Stimulated activated CD8-positive, alpha-beta memory T cell treated with anti-CD3 and anti-CD28 coated beads, Interleukin-2, amount 100 ng/mL, for 48 hours (primary cell): ENCODE results near the gene SZT2.
A peak's percentile ranks its signal among the peaks of the same experiment; 100 is the strongest.
"Not testable (repeated sequence)": the region's sequence is repeated elsewhere in the genome, so short reads cannot be mapped to it uniquely, and the experiment has no call there.

ENCODE experiments used
- DNase-seq, 2 donors: peaks; one replicate each; pipeline ENCODE4 v3.0.0-alpha.2; 2020; ENCODE audit warnings: low read depth in 2 of 2

SZT2 gene

DNA sequence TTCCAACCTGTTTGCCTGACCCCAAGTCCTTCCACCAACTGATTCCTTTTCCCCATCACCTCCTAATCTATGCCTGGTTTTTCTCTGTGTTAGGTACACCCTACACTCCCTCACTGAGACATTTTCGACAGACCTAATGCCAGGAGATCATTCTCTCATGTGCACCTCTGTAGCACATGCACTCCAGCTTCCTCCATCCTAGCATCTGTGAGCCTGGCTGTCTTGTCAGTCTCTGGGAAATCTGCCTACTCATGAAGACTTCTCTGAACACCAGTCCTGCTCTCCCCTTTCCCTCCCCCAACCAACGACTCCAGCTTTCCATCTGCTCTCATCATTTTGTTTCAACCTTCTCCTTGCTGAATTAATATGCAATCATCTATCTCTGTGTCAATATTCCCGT lies 1.1 kb upstream of the SZT2 start:
- no peak for DNase-seq

DNA sequence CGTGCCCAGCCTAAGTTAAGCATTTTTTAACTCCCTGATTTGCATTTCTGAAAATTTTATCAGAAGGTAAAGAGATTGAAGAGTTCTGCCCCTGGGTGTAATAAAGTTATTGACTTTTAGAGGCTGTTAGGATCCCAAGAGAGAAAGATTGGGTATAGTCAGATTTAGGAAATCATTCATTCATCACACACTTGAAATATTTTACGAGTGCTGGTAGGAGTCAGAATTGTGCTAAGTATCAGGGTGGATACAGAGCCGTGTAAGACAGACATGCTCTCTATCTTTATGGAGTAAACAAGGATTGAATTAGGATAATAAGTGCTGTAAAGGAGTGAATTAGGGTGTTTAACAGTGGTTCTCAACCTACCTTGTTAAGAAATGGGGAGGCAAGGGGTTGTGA lies 3.0 kb downstream of the SZT2 start:
- no peak for DNase-seq

DNA sequence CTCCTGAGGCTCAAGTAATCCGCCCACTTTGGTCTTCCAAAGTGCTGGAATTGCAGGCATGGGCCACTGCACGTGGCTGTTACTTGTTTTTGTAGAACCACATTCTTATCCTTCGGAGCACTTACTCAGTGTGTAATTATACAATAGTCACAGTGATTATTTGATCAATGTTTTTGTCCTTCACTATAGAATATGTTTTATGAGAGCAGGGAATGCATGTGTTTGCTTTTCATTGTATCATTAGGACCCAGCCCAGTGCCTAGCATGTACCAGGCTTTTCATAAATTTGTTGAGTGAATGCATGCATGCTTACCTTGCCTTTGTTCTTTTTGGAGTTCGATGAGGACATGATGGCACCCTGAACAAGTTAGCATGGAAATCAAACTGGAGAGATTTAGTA lies 5.8 kb downstream of the SZT2 start:
- no peak for DNase-seq

DNA sequence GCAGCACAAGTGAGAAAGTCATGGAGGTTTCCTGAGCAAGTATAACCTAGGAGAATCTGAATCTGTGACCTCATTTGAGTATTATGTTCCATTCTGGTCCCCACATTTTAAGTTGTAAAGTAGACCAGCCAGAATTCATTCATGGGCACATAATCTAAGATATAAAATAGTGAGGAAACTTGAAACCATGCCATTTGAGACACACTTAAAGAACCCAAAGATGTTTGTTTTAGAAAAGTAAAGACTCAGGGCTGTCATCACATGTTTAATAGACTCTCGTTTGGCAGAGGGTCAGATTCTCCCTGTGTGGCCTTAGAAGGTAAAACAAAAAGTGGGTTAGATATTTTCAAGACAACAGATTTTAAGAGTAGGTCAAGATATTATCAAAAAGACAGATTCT lies 6.4 kb downstream of the SZT2 start:
- no peak for DNase-seq

DNA sequence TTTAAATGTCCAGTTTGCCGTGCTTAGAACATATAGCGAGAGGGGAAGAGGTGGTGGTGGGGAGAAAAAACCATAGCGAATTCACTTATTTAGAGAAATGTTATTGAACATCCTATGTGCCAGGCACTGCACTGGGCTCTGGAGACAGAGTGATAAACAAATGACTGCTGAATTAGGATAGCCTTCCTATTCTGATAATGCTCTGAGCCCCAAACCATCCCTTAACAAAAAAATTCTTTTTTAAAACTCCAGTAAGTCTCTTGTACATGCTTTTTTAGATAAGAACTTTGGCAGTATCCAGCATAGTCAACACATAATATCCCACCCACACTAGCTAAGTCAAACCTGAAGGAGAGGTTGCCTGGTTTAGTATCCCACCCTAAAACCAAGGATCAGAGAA lies 8.5 kb downstream of the SZT2 start:
- no peak for DNase-seq

DNA sequence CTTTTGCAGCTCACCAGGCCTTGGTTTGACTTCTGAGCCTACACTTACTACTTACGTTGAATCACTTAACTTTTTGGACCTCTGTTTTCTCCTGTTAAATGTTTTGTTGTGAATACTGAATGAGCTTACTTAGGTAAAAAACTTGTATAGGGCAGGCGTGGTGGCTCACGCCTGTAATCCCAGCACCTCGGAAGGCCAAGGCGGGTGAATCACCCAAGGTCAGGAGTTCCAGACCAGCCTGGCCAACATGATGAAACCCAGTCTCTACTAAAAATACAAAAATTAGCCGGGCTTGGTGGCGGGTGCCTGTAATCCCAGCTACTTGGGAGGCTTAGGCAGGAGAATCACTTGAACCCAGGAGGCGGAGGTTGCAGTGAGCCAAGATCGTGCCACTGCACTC lies 10.7 kb downstream of the SZT2 start:
- DNase-seq: not testable (repeated sequence)

DNA sequence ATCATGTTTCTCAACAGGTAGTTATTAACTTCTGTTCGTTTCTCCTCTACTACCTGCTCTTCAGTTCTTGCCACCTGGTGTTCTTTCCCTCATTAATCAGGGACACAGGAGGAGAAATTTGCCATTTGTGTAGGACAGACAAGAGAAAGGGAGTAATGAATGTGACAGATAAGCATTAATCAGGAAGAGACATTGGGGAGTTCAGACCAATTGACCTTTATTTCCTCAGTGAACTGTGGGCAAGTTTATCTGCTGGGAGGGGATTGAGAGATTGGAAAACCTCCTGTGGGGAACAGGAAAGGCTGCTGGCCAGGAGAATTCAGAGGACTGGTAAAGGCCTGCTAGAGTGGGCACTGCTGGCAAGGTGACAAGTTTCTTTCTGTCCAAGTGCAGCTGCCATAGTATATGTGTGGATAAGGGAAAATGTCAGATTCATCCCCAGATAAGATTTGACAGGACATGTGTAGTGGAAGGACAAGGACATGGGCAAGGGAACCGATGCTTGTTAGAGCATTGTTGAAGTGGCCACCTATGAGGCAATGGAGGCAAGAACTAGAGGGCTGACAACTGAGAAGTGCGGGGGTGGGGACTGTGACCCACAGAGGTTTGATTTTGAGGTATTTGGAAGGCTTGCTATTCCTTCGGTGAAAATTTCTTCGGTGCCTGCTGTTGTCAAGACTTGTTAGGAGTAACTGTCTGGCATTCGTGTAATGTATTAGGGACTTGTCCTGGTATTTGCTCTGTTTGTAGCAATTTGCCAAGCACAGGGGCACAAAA lies 12.6 kb downstream of the SZT2 start:
- no peak for DNase-seq

DNA sequence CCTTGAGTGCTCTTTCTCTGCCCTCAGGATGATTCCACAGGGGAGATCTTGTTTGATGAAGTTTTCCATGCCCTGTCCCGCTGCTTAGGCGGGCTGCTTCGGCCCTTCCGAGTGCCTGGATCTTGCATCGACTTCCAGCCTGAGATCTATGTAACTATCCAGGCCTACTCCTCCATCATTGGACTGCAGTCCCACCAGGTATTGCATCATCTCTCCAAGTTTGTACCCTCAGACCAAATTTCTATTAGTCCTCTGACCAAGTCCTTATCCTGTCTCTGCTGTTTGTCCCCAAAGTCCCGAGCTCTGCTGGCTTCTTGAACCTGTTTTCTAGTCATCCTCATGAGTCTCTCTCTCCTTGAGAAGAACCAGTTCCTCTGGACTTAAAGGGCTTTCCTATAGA lies 14.7 kb downstream of the SZT2 start:
- no peak for DNase-seq

DNA sequence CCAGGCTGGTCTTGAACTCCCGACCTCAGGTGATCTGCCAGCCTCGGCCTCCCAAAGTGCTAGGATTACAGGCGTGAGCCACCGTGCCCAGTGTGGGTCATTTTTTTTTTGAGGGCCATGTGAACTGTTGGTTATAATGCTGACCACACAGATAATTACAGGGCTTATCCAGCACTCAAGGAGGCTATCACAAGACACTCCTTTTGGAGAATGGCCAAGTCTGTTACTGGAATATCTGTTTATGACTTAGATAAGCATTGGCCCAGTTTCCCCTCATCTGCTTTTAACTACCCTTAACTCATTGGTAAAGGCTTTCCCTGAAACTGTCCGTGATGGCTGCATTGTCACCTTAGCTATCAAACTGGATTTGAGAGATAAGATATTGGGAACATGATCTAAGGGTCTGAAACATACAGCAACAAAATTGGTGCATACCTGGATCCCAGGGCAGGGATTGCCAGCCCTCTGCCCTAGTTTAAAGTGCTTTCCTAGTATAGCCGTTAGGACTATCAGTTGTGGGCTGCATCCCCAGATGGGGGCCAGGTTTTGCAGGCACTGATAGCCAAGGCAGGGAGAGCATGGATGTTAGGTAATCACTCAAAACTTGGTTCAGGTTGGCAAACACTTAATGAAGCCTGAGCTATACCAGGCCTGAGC lies 15.6 kb downstream of the SZT2 start:
- no peak for DNase-seq

DNA sequence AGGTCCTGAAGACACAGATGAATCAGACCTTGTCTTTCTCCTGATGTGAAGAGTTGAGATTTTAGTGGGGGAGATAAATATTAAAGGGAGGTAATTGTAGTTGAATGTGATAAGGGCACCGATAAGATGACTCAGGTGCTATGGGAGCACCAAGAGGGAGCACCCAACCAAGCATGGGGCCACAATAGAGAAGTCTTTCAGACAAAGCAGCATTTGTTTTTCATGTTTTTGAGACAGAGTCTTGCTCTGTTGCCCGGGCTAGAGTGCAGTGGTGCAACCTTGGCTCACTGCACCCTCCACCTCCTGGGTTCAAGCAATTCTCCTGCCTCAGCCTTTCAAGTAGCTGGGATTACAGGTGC lies 16.2 kb downstream of the SZT2 start:
- DNase-seq: no peak

DNA sequence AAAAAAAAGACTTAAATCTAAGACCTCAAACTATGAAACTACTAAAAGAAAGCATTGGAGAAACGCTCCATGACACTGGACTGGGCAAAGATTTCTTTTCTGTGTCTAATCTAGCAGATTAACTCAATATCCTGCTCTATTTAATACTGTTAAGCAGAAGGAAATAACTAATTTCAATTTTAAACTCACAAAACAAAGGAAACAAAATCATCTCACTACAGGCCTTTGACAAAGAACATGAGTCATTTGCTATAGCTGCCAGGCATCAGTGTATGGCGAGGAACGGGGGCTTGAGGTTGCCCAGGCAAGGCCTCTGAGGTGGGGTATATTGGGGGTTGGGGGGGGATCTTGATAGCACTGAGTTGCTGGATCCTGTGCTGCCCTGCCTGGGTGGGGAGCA lies 20.9 kb downstream of the SZT2 start:
- no peak for DNase-seq

DNA sequence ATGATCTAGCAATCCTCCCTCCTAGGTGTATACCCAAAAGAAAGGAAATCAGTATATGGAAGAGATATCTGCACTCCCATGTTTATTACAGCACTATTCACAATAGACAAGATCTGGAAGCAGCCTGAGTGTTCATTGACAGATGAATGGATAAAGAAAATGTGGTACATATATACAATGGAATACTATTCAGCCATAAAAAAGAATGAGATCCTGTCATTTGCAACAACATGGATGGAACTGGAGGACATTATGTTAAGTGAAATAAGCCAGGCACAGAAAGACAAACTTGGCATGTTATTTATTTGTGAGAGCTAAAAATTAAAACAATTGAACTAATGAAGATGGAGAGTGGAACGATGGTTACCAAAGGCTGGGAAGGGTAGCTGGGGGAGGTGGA lies 23.7 kb downstream of the SZT2 start:
- DNase-seq: not testable (repeated sequence)

DNA sequence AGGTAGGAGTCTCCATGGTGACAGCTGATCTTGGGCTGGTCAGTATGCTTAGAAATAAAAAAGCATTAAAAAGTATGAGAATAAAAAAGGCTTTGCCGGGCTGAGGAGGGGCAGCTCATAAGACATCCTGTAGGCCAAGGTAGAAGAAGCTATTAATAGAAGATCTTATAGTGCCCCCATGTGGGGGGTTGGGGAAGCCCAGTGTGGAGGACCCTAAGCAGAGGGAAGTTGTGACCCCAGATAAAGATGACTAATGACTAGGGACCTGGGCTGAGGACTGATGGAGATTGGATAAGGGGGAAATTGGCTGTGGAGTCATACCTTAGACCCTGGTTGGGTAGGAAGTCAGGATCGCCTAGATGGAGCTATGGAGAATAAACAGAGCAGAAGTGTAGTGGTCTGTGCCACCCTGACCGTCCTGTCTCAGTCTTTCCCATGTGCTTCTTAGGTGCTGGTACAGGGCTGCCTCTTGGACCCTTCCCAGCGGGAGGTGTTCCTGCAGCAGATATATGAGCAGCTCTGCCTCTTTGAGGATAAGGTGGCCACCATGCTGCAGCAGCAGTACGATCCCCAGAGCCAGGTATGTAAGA lies 25.0 kb downstream of the SZT2 start:
- peak; percentile 26 to 40 for DNase-seq

DNA sequence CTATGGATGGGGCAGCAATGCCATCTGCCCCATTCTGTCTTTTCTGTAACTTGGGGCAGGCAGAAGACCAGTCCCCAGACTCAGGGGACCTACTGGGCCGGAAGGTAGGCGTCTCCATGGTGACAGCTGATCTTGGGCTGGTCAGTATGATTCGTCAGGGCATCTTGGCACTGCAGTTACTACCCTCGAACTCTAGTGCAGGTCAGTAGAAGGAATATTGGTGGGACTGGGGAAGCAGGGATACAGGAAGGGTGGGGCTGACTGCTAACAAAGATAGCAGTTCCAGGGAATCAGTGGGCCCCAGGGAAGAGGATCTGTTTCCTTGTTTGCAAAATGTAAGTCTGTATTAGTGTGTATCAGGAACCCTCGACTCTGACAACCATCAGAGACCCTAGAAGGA lies 26.2 kb downstream of the SZT2 start:
- no peak for DNase-seq

DNA sequence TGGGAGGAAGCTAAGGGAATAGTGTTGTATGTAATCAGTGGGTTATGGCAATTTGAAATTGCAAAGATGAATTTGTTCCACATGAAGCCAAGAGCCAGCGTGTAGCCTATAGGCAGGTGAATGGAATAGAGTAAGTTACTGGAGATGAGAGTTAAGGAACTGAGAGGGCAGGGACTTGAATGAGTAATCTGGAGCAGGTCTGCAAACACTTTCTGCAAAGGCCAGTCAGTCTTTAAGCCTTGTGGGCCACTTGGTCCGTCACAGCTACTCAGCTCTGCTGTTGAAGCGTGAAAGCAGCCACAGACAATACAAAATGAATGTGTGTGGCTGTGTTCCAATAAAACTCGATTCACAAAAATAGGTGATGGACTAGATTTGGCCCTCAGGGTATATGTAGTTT lies 29.2 kb downstream of the SZT2 start:
- no peak for DNase-seq

DNA sequence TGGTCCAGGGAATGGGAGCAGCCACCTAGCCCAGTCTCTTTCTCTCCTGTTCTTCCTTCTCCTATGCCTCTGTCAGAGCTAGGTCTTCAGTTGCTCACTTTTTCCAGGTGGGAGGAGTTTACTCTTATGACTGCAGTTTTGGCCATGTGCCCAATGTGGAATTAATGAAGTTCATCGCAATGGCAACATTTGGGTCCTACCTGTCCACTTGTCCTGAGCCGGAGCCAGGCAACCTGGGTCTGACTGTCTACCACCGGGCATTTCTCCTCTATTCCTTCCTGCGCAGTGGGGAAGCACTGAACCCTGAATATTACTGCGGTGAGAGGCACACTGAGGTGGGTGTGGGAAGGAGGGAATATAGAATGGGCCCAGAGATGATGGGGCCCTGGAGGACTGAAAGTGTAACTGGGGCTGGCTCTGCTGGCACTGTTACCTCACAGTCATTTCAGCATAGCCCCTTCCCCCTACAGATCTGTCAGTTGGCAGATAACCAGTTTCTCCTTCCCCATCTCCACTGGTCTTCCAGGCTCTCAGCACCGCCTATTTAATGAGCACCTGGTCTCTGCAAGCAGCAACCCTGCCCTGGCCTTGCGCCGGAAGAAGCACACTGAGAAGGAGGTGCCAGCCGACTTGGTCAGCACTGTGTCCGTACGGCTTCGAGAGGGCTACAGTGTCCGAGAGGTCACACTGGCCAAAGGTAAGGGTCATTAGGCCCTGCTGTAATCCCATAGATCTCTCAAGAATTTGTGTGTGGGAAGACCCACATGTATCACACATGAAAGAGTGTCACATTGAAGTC lies 30.1 kb downstream of the SZT2 start:
- no peak for DNase-seq

DNA sequence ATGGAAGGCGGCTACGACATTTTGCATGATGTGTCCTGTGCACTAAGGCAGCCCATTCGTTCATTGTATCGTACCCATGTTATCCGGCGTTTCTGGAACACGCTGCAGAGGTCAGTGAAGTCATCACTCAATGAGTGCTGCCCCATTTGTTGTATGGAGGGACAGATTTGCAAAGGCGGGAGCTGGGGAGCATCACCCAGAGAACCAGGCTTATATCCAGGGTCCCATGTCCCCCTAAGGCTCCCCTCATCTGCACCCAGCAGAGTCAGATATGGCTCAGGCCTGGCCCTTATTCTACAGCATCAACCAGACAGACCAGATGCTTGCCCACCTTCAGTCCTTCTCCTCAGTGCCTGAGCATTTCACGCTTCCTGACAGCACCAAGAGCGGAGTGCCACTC lies 31.2 kb downstream of the SZT2 start:
- no peak for DNase-seq

DNA sequence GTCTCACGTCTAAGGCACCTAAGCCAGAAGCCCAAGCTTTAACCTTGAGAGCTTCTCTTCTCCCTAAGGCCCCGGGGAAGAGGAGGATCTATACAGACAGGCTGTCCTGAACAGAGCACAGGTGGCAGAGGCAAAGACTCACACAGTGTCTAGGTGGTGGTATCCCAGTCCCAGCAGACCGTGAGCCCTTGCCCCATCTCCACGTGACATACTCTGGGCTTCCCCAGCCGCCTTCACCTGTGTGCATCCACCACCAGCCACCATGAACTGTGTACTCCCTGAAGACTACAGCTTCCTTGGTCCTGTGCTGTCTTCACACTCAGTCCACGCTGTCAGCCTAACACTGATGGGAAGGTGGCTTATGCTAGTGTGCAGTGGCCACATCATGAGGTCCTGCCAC lies 31.7 kb downstream of the SZT2 start:
- no peak for DNase-seq

DNA sequence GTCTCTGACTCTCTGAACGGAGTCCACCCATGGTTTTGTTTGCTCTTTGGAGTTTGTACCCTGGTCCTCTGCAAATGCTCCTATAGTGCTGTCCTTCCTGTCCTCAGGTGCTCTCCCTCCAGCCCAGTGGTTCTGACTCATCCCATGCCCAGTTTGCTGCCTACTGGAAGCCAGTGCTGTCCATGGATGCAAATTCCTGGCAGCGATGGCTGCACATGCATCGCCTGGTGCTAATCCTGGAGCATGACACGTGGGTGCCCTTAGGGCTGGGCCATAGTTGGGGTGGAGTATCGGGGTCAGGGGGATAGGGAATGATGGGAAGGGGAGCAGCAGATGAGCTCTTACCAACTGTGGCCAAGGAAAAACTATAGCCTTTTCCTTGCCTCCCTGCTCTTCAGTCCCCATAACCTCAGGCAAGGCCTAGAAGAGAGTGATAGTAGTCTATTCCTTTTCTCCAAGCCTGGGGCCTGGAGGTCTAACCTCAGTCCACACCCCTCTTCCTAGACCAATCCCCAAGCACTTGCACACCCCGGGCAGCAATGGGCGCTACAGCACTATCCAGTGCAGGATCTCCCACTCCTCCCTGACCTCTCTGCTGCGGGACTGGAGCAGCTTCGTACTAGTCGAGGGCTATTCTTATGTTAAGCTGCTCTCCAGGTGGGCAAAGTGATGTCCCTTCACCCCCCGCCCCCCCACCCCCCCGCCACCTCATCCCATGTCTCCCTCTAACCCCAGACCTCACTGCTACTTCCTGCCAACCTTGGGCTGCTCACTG lies 32.5 kb downstream of the SZT2 start:
- DNase-seq: no peak

DNA sequence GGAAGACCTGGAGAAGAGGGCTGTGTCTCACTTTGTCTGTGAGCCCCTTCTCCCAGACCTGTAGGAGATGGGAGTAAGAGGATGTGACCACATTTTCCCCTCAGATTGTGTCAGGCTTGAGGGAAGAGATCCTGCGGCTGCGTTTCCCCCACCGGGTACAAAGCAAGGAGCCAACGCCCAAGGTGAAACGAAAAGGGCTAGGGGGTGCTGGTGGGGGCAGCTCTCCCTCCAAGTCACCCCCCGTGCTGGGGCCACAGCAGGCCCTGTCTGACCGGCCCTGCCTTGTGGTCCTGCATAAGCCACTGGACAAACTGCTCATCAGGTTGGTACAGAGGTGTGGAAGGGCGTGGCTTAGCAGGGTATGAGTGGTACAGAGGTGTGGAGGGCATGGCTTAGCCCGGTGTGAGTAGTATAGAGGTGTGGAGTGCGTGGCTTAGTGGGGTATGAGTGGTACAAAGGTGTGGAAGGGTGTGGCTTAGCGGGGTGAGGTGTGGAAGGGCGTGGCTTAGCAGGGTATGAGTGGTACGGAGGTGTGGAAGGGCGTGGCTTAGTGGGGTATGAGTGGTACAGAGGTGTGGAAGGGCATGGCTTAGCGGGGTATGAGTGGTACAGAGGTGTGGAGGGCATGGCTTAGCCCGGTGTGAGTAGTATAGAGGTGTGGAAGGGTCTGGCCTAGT lies 33.4 kb downstream of the SZT2 start:
- no peak for DNase-seq
